ENCODE measurements around the gene HACD1. TPM values are rescaled to one million over a fixed set of nuclear protein-coding genes. Genes with fewer than 3 reads are reported as not detected.

The HACD1 gene
- total and polyA plus RNA-seq, 11 donors: 80.0 to 291 (median 155) TPM

DNA sequence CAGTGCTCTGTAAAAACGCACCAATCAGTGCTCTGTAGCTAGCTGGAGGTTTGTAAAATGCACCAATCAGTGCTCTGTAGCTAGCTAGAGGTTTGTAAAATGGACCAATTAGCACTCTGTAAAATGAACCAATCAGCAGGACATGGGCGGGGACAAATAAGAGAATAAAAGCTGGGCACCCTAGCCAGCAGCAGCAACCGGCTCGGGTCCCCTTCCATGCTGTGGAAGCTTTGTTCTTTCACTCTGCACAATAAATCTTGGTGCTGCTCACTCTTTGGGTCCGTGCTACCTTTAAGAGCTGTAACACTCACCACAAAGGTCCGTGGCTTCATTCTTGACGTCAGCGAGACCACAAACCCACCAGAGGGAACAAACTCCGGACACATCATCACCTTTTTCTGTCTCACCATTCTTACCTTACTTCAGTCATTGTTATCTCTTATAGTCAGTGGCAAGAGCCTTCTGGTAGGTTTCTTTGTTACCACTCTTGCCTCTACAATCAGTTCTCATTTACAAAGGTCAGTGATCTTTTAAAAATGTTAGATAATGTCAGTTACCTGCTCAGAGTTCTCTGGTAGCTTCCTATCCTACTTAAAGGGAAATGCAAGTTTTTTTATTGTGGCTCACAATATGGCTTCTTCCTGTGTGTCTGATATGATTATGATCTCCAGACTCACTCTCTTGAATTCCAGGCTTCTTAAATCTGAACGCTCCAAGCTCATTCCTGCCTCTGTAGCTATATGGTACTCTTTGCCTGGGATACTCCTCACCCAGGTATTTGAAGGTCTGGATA, 31.3 kb upstream of the HACD1 start:
- no peak for DNase-seq
- Histone ChIP-seq H3K27ac (peak overlapping the region in 8 of 12 donors; percentile 14 to 99 (median 96)), H3K27me3 (no peaks in the 10 kb centered on the region), H3K4me1 (peaks cover 0 to 78% (median 59%) of the 10 kb centered on the region in 12 donors), H3K9me3 (peaks cover 0 to 8% (median 0%) of the 10 kb centered on the region in 12 donors), H3K36me3 (peaks cover 0 to 5% (median 0%) of the 10 kb centered on the region in 9 donors), H3K4me3 (no peak overlapping the region)
- intact Hi-C loops (cut with DNase I): loop anchor here in 1 of 10 donors (10.0 kb wide), 1 partner anchor 56 kb away; no protein-coding TSS in a partner anchor
- no peak for ATAC-seq
- 69 to 78% (median 76%) methylated on average over 10 of the region's 10 CpGs for WGBS, 4 donors
- TF ChIP-seq, protein P1, sequence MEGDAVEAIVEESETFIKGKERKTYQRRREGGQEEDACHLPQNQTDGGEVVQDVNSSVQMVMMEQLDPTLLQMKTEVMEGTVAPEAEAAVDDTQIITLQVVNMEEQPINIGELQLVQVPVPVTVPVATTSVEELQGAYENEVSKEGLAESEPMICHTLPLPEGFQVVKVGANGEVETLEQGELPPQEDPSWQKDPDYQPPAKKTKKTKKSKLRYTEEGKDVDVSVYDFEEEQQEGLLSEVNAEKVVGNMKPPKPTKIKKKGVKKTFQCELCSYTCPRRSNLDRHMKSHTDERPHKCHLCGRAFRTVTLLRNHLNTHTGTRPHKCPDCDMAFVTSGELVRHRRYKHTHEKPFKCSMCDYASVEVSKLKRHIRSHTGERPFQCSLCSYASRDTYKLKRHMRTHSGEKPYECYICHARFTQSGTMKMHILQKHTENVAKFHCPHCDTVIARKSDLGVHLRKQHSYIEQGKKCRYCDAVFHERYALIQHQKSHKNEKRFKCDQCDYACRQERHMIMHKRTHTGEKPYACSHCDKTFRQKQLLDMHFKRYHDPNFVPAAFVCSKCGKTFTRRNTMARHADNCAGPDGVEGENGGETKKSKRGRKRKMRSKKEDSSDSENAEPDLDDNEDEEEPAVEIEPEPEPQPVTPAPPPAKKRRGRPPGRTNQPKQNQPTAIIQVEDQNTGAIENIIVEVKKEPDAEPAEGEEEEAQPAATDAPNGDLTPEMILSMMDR (IDR thresholded peaks at IDR 0.05): no peak
- no peak for TF ChIP-seq POLR2A (IDR thresholded peaks at IDR 0.05)

DNA sequence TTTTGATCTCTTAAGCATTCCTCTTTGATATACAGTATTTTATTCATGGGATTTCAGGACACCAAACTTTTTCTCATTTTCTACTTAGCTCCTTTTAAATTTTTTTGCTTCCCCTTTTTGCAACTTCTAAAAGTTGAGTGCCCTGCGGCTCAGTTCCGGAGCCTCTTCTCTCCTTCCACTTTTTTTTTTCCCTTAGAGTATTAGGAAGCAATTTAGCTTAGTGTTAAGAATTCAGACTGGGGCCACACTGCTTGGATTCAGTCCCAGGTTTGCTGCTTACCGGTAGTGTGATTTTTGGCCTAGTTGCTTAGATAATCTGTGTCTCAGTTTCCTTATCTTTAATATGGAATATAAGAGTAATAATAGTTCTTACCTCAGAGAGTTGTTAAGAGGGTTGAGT, 30.2 kb upstream of the HACD1 start:
- Histone ChIP-seq H3K9me3 (no peaks in the 10 kb centered on the region), H3K36me3 (no peaks in the 10 kb centered on the region), H3K4me1 (peaks cover 0 to 78% (median 63%) of the 10 kb centered on the region in 12 donors), H3K4me3 (peak overlapping the region in 8 of 12 donors; percentile 6 to 95 (median 48)), H3K27me3 (no peaks in the 10 kb centered on the region), H3K27ac (peak overlapping the region in 10 of 12 donors; percentile 30 to 99 (median 88))
- TF ChIP-seq POLR2A (IDR thresholded peaks at IDR 0.05): no peak
- TF ChIP-seq, protein P1 (IDR thresholded peaks at IDR 0.05): no peak
- 34 to 42% (median 37%) methylated on average over 3 of the region's 3 CpGs for WGBS, 4 donors
- ATAC-seq (no peak), DNase-seq (peak in 3 of 5 donors; percentile 30 to 41 (median 34))
- intact Hi-C loops (cut with DNase I): loop anchor here in 1 of 10 donors (10.0 kb wide), 1 partner anchor 57 kb away; no protein-coding TSS in a partner anchor

DNA sequence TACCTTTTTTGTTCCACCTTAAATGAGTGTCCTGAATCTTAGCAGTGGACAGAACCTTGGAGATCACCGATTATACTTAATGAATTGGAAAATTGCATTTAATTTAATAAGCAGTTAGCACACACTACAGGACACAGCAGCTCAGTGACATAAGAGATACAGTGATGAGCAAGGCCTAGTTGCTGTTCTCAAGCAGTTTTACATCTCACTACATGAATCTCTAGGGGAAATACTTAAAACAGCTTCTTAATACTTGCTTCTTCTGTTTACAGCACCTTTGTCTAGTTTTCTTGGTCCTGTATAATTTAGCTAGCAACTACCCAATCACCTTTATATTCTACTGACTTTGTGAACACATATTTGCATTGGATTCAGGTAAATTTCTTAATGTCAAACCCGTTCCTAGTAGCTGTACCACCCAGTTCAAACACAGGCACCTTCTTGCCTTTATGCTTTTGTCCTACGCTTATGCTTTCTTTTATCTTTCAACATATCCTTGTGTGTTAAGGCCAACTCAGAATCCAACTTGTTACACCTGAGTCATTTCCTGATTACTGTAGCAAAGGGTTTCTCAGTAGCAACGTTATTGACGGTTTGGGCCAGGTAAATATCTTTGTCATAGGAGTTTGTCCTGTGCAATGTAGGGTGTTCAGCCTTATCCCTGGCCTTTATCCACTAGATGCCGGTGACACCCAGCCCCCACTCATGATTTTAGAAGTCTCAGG, 28.6 kb upstream of the HACD1 start:
- Histone ChIP-seq H3K9me3 (peaks cover 0 to 3% (median 0%) of the 10 kb centered on the region in 12 donors), H3K4me3 (peak overlapping the region in 11 of 12 donors; percentile 1 to 98 (median 82)), H3K27me3 (no peaks in the 10 kb centered on the region), H3K27ac (peak overlapping the region in 9 of 12 donors; percentile 40 to 99 (median 96)), H3K36me3 (no peaks in the 10 kb centered on the region), H3K4me1 (peaks cover 0 to 64% (median 56%) of the 10 kb centered on the region in 12 donors)
- TF ChIP-seq POLR2A (IDR thresholded peaks at IDR 0.05): no peak
- TF ChIP-seq, protein P1 (IDR thresholded peaks at IDR 0.05): no peak
- WGBS, 4 donors: 46 to 52% (median 49%) methylated on average over 6 of the region's 6 CpGs
- intact Hi-C loops (cut with DNase I): loop anchor here in 1 of 10 donors (10.0 kb wide), 1 partner anchor 59 kb away; no protein-coding TSS in a partner anchor
- ATAC-seq (no peak), DNase-seq (no peak)

All from heart left ventricle (tissue), 16 donors.